ENCODE results near the gene ZBED1.

The ZBED1 gene

DNA sequence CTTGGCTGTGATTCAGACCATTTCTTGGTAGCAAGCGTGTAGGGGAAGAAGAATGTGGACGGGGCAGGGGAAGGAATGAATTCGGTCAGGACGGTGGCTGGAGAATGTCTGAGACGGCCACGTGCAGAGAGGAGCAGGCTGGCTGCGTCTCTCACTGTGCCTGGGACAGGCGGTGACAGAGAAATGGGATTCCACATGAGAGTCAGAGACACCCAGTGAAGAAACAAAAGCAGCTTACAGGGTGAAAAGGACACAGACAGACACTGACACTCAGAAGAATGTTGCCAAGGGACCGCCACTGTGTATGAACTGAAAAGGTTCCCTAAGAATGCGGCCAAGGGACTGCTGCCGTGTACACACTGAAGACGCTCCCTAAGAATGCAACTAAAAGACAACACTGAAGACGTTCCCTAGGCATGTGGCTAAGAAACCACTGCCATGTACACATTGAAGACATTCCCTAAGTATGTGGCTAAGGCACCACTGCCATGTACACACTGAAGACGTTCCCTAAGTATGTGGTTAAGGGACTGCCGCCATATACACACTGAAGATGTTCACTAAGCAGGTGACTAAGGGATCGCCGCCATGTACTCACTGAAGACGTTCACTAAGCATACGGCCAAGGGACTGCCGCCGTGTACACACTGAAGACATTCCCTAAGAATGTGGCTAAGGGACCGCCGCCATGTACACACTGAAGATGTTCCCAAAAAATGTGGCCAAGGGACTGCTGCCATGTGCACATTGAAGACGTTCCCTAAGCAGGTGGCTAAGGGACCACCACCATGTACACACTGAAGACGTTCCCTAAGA is 49.1 kb downstream of the ZBED1 start:
- no peak for DNase-seq

DNA sequence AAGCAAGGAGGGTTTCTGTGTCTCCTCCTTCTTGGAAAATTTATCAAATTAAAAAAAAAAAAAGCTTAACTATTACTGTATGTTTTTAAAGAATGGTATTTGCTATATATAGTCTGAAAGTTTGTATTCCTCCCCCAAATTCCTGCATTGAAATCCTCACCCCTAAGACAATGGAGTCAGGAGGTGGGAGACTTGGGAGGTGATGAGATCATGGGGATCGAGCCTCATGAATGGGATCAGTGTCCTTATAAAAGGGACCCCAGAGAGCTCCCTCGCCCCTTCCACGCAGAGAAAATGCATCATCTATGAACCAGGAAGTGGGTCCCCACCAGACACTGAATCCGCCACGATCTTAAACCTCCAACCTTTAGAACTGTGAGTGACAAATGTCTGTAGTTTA is 50.1 kb downstream of the ZBED1 start:
- DNase-seq: no peak

DNA sequence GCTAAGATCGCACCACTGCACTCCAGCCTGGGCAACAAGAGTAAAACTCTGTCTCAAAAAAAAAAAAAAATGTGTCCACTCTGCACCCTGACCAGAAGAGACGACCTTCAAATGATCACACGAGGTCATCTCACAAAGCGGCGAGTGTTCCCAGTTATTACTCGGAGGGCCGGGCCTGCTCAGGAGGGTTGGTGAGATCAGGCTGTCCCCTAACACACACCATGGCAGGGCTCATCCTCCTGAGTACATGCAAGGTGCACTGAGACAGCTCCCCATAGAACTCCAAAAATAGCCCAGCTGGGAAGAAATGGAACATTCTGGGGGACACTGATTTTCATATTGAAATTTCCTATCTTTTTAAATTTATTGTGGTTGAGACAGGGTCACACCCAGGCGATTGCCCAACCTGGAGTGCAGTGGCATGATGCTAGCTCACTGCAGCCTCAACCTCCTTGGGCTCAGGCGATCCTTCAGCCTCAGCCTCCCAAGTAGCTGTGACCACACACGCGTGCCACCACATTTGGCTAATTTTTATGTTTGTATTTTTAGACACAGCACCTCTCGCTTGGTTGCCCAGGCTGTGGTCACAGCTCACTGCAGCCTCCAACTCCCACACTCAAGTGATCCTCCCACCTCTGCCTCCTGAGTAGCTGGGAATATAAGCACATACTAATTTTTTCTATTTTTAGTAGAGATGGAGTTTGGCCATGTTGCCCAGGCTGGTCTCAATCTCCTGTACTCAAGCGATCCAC is 51.5 kb downstream of the ZBED1 start:
- DNase-seq: no peak

DNA sequence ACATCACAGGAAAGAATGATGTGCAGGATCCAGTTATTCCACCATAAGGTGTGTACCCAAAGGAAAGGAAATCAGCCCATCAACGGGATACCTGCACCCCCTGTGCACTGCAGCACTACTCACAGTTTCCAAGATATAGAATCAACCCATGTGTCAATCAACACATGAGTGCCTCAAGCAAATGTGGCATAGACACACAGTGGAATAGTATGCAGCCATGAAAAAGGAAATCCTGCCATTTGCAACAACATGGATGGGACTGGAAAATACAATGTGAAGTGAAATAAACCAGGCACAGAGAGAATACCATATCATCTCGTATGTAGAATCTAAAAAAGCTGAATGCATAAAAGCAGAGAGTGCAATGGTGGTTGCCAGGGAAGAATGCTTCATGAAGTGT is 53.3 kb downstream of the ZBED1 start:
- no peak for DNase-seq

DNA sequence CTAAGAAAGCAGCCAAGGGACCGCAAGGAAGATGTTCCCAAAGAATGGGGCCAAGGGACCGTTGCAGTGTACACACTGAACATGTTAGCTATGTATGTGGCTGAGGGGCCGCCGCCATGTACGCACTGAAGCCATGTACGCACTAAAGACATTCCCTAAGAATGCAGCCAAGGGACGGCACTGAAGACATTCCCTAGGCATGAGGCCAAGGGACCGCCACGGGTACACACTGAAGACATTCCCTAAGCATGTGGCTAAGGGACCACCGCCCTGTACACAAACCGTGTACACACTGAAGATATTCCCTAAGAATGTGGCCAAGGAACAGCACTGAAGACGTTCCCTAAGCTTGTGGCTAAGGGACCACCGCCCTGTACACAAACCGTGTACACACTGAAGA is 54.0 kb downstream of the ZBED1 start:
- DNase-seq: no peak

DNA sequence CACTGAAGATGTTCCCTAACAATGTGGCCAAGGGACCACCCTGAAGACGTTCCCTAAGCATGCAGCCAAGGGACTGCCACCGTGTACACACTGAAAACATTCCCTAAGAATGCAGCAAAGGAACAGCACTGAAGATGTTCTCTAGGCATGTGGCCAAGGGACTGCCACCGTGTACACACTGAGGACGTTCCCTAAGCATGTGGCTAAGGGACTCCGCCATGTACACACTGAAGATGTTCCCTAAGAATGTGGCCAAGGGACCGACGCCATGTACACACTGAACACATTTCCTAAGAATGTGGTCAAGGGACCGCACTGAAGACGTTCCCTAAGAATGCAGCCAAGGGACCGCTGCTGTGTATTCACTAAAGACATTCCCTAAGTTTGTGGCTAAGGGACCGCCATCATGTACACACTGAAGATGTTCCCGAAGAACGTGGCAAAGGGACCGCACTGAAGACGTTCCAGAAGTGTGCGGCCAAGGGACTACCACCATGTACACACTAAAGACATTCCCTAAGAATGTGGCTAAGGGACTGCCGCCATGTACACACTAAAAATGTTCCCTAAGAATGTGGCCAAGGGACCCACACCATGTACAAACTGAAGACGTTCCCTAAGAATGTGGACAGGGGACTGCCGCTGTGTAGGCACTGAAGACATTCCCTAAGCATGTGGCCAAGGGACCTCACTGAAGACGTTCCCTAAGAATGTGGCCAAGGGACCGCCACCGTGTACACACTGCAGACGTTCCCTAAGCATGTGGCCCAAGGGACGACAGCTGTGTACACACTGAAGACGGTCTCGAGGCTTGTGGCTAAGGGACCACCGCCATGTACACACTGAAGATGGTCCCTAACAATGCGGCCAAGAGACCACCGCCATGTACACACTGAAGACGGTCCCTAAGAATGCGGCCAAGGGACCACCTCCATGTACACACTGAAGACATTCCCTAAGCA is 54.8 kb downstream of the ZBED1 start:
- DNase-seq: no peak

DNA sequence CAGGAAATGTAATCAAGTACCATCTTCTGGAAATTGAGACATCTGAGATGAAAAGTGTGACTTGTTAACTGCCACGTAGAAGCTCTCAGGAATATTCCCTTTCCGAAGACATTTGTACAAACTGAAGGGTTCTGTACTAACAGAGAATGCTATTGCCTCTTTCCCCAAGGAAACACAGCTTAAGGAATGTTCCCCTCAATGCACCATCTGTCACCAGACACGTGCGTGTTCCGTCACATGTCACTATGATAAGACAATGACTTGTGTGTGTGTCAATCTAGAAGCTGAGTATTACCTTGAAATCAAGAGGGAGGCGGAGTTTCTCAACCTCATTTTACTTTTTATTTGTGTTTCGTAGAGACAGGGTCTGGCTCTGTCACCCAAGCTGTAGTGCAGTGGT is 58.1 kb downstream of the ZBED1 start:
- no peak for DNase-seq

DNA sequence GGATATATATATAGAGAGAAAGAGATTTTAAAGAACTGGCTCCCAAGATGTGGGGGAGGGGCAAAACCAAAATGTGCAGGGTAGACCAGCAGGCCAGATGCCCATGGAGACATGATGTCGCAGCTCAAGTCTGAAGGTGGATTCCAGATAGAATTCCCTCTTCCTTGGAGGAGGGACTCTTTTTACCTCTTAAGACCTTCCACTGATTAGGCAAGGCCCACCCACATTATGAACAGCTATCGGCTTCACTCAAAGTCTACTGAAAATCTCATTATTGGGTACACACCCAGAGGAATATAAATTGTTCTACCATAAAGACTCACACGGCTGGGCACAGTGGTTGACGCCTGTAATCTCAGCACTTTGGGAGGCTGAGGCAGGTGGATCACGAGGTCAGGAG is 59.3 kb downstream of the ZBED1 start:
- no peak for DNase-seq

DNA sequence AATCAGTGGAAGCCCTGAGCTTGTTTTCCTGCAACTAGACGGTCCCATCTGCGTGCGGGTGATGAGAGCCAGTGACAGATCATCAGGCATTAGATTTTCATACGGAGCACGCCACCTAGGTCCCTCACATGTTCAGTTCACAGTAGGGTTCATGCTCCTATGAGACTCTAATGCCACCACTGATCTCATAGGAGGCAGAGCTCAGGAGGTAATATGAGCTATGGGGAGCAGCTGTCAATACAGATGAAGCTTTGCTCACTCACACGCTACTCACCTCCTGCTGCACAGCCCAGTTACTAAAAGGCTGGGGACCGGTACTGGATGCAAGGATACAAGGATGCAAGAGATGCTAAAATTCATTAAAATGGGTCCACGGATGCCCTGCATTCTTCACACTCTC is 61.2 kb downstream of the ZBED1 start:
- no peak for DNase-seq

All from EL (cell line).